NK-92 treated with Interleukin-12 subunit alpha and Interleukin-12 subunit beta, amount 100 ng/mL, for 24 hours (cell line): ENCODE results near the gene OR5W2.
"Not testable (repeated sequence)": the region's sequence is repeated elsewhere in the genome, so short reads cannot be mapped to it uniquely, and the experiment has no call there.

Source experiments
- DNase-seq: peaks from one replicate; lab custom pipeline; 2025; lab: John Stamatoyannopoulos, UW

OR5W2 gene

GRCh38 chr11:55914482-55914881 lies at the start of gene OR5W2:
TSS of gene OR5W2 (minus strand) at chr11:55914582. CDS start at chr11:55914582, 0 bp downstream.
- DNase-seq = no peak

GRCh38 chr11:55956521-55956920 lies 42.1 kb upstream of the OR5W2 start:
- DNase-seq = no peak

- no peak for DNase-seq
These were observed 34.9 kb upstream of the OR5W2 start for GRCh38 chr11:55949330-55949729.

DNA sequence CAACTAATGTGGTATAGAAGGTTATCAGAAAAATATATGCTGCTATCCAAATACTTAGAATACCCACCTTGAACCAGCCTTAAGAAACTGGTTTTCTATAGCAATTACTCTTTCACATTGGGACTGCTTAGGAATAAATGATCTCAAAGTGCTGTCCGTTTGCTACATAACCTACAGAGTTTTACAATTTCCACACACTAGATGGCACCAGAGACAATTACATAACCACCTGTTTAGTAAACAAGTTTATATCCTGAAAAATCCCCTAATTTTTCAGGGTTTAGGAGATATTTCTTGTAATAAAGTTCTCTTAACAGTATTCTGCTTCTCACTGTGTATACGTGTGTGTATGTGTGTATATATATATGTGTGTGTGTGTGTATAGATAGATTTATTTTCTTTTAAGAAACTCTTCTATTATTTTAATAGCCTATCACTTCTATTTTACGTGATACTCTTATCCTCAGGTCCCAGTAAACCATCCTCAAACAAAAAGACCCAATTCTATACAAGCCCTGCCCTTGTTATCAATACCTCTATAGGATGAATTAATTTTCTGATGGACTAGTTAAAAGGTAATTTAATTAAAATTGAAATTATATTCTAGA lies 28.5 kb upstream of the OR5W2 start:
- no peak for DNase-seq

- no peak for DNase-seq
These were observed 21.9 kb upstream of the OR5W2 start, which contains the start of gene OR5I1 for GRCh38 chr11:55936300-55936699. TSS of gene OR5I1 (minus strand) at chr11:55936400. CDS start at chr11:55936400, 0 bp downstream.

- DNase-seq = no peak
These were observed 6.2 kb upstream of the OR5W2 start for GRCh38 chr11:55920537-55920936.

- no peak for DNase-seq
These were observed 12.1 kb downstream of the OR5W2 start for GRCh38 chr11:55902308-55902707.

DNA sequence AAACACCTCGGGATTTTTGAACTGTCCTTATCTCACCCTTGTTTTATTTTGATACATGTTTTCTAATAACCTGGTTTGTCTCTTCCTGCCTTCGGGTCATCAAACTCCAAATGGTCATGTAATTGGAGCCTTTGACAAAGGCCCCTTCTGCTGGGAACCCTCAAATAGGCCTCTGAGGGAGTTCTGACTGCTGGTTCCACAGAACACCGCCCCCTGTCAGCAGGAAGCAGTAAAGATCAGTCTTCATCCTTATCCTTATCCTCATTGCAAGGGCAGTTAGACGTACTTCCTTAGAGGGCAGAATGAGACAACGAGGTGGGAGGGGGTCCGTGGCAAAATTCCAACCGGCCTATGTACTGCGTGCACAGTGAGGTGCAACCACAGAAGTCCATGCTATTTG lies 19.2 kb downstream of the OR5W2 start:
- no peak for DNase-seq

GRCh38 chr11:55885481-55885880 lies 28.9 kb downstream of the OR5W2 start:
- not testable (repeated sequence) for DNase-seq

GRCh38 chr11:55884995-55885394 lies 29.4 kb downstream of the OR5W2 start:
- DNase-seq = not testable (repeated sequence)

- not testable (repeated sequence) for DNase-seq
These were observed 31.4 kb downstream of the OR5W2 start, which contains the start of gene TRIM51 for GRCh38 chr11:55882997-55883396. TSS of gene TRIM51 (plus strand) at chr11:55883297. CDS start at chr11:55885429, 2,132 bp downstream.

DNA sequence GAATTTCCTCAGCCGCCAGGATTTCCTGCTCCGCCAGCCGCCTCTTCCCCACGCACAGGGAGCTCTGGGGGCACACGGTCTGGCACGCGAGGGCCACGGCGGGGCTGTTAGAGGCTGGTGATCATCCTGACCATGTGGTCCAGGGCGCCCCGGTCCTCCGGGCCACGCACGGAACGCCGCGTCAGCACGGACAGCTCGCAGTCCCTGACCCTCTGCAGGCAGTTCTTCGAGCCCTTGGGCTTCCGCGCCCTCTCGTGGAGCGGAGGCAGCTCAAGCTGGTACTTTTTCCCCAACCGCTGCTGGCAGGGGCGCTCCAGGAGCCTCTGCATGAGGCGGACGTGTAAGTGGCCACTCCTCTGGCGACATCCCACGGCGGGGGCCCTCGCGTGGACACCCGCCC lies 41.2 kb downstream of the OR5W2 start:
- not testable (repeated sequence) for DNase-seq

- not testable (repeated sequence) for DNase-seq
These were observed 41.7 kb downstream of the OR5W2 start for GRCh38 chr11:55872731-55873130.

DNA sequence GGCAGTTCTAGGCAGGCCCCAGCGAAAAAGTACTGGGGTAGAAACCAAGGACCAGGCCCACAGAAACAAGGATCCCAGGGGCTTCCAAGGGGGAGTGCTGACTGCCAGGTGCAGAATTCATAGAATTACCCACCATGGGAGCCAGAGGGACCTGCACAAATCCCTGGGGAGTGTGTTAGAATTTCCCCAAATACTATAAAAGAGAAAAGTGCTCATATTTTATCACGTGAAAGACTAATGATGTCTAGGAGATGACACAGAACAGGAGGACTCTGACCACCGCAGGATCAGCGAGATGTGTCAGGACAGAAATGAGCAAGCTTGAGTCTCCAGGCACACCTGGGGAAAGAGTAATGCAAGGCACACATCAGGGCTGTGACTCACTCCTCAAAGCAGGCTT lies 47.0 kb downstream of the OR5W2 start:
- DNase-seq = not testable (repeated sequence)
